Lower leg skin (tissue), 3 donors: ENCODE data around the gene SURF6.

Source experiments
- CTCF ChIP-seq, 3 donors: fragments of 450-650 bp; IDR thresholded peaks; one replicate each; pipeline ENCODE4 v1.5.1; 2016; ENCODE audit warnings: antibody characterized with exemption in 3 of 3, mild to moderate bottlenecking in 3 of 3, moderate library complexity in 2 of 3
- POLR2A ChIP-seq, 2 donors: fragments of 450-650 bp; IDR thresholded peaks; one replicate each; pipeline ENCODE4 v1.6.1; 2016 to 2017; ENCODE audit warnings: antibody characterized with exemption in 2 of 2, mild to moderate bottlenecking in 1 of 2, moderate library complexity in 1 of 2

GRCh38 chr9:133331641-133332380, 4.2 kb downstream of the SURF6 start:
- TF ChIP-seq CTCF (IDR thresholded peaks at IDR 0.05) = no peak
- TF ChIP-seq POLR2A (IDR thresholded peaks at IDR 0.05) = no peak
